Measurements from ENCODE around the gene MS4A2. TPM values are rescaled to one million over a fixed set of nuclear protein-coding genes. Genes with fewer than 3 reads are reported as not detected.

MS4A2 gene
- not detected in 2 replicates for total RNA-seq (2021)
- long read RNA-seq: 0 reads

DNA sequence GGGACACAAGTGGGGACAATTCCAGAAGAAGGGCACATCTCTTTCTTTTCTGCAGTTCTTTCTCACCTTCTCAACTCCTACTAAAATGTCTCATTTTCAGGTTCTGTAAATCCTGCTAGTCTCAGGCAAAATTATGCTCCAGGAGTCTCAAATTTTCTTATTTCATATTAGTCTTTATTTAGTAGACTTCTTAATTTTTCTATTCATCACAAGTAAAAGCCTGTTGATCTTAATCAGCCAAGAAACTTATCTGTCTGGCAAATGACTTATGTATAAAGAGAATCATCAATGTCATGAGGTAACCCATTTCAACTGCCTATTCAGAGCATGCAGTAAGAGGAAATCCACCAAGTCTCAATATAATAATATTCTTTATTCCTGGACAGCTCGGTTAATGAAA is at the start of gene MS4A2:
MS4A2 (plus strand) TSS at position 301 of the 400 bp plus-strand sequence. CDS start 102 bp downstream, outside the sequence.
- Histone ChIP-seq H3K4me2 (ENCODE audit: insufficient read depth, insufficient read length, low read length) (no peak within 1 kb of the TSS), H2BK15ac (ENCODE audit: low read depth, low read length) (no peak within 1 kb of the TSS), H3K4me1 (ENCODE audit: insufficient read depth, low read length) (no peaks in the 10 kb centered on the region), H3K27me3 (ENCODE audit: insufficient read depth, low read length) (no peaks in the 10 kb centered on the region), H4K5ac (ENCODE audit: insufficient read length, low read depth, low read length) (no peak within 1 kb of the TSS), H3K9ac (ENCODE audit: extremely low read depth, insufficient read length, low read length) (no peak within 1 kb of the TSS), H3K56ac (ENCODE audit: insufficient read length, low read depth, low read length) (no peak within 1 kb of the TSS), H2AFZ (ENCODE audit: low read length) (no peak within 1 kb of the TSS), H3K4ac (ENCODE audit: low read depth, low read length) (no peak within 1 kb of the TSS), H3K14ac (ENCODE audit: insufficient read depth, low read length) (no peak within 1 kb of the TSS), H3K79me1 (ENCODE audit: insufficient read depth, low read depth, low read length, poor library complexity, severe bottlenecking) (no peaks in the 10 kb centered on the region), H4K8ac (replicated peaks; ENCODE audit: insufficient read length, low read depth, low read length) (no peak within 1 kb of the TSS), H3K23ac (ENCODE audit: insufficient read length, low read depth, low read length) (no peak within 1 kb of the TSS), H2BK120ac (ENCODE audit: low read depth, low read length, poor library complexity, severe bottlenecking) (no peak within 1 kb of the TSS), H4K91ac (ENCODE audit: insufficient read length, low read depth, low read length) (no peak within 1 kb of the TSS), H3K9me3 (ENCODE audit: control insufficient read depth, low read depth, low read length) (no peaks in the 10 kb centered on the region), H3K27ac (ENCODE audit: insufficient read length, low read depth, low read length) (no peak within 1 kb of the TSS), H3K23me2 (ENCODE audit: insufficient read length, low read depth, low read length, poor library complexity, severe bottlenecking) (no peaks in the 10 kb centered on the region), H4K20me1 (ENCODE audit: control insufficient read depth, insufficient read depth, insufficient read length) (no peaks in the 10 kb centered on the region), H3K79me2 (ENCODE audit: insufficient read depth, low read length) (no peaks in the 10 kb centered on the region), H2BK12ac (ENCODE audit: insufficient read length, low read depth, low read length) (no peak within 1 kb of the TSS), H3T11ph (ENCODE audit: low read length) (no peak within 1 kb of the TSS), H2BK20ac (ENCODE audit: low read depth, low read length, poor library complexity, severe bottlenecking) (no peak within 1 kb of the TSS), H2BK5ac (ENCODE audit: insufficient read length, low read length) (no peak within 1 kb of the TSS), H3K18ac (ENCODE audit: insufficient read length, low read depth, low read length) (no peak within 1 kb of the TSS), H2AK5ac (ENCODE audit: insufficient read length, low read length) (no peak within 1 kb of the TSS)
- no peak for DNase-seq
- Mint-ChIP-seq H3K36me3 (ENCODE audit: insufficient read depth in 1 of 3, low read depth in 3 of 3) (no peaks in the 10 kb centered on the region; a peak in 1 of 7 replicates), H3K27ac (no peak within 1 kb of the TSS), H3K4me1 (no peaks in the 10 kb centered on the region), H3K27me3 (ENCODE audit: low read depth) (no peaks in the 10 kb centered on the region; the same call in 1 of the 2 replicates), H3K4me3 (no peak within 1 kb of the TSS), H3K9me3 (no peaks in the 10 kb centered on the region)
- TF ChIP-seq, protein P1, sequence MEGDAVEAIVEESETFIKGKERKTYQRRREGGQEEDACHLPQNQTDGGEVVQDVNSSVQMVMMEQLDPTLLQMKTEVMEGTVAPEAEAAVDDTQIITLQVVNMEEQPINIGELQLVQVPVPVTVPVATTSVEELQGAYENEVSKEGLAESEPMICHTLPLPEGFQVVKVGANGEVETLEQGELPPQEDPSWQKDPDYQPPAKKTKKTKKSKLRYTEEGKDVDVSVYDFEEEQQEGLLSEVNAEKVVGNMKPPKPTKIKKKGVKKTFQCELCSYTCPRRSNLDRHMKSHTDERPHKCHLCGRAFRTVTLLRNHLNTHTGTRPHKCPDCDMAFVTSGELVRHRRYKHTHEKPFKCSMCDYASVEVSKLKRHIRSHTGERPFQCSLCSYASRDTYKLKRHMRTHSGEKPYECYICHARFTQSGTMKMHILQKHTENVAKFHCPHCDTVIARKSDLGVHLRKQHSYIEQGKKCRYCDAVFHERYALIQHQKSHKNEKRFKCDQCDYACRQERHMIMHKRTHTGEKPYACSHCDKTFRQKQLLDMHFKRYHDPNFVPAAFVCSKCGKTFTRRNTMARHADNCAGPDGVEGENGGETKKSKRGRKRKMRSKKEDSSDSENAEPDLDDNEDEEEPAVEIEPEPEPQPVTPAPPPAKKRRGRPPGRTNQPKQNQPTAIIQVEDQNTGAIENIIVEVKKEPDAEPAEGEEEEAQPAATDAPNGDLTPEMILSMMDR (conservative IDR thresholded peaks at IDR 0.05): no peak
- WGBS (ENCODE audit: extremely low coverage, insufficient read length, low lambda C conversion rate): no CpG with 5 or more reads among the region's 1 CpG
